ENCODE measurements around the gene GALNTL6. TPM values are rescaled to one million over a fixed set of nuclear protein-coding genes. Genes with fewer than 3 reads are reported as not detected.

Gene GALNTL6
- total and polyA plus RNA-seq, 2 donors (not counting 1 experiment from before 2014, with no cell fraction given): 0.99 to 1.1 TPM

DNA sequence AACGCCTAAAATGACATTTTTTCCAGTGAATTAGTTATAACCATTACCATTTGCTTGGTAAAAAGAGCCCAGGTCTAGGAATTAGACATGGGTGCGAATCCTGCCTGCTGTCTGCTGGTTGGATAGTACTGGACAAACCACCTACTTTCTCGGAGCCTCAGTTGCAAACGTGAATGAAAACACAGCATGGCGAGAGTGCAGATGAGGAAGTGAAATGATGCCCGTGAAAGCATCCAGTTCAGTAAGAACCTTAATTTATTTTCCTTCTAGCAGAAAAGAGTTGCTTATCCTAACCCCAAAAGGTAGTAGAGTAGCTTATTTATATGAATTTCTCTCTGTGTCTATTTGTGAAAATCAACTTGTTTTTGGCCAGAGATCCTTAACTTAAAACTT is 1184.0 kb downstream of the GALNTL6 start:
- CTCF ChIA-PET: no interaction called here

DNA sequence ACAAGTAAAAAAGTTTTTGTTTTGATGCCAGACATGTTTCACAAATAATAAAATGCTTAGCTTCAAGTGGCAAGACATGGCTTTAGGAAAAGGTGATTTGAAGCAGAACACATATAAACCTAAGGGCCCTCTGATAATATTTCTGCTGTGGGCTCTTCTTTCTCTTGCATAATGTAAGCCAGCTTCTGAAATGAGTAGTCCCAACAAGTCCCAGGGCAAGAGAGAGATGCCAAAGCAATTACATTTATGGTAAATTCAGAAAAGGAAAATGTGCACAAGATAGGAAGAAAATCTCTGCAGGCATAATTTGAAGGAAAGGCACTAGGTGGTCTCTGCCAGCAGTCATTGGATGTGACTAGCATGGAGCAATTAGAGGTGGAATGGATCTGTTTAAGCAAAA is 1184.7 kb downstream of the GALNTL6 start:
- H3K4me2 ChIP-seq (replicated peaks; ENCODE audit: low read depth, low read length, poor library complexity, severe bottlenecking): no peak overlapping the region

More for the DNA sequence above, 1184.0 kb downstream of the GALNTL6 start:
- TF ChIP-seq, protein P1, sequence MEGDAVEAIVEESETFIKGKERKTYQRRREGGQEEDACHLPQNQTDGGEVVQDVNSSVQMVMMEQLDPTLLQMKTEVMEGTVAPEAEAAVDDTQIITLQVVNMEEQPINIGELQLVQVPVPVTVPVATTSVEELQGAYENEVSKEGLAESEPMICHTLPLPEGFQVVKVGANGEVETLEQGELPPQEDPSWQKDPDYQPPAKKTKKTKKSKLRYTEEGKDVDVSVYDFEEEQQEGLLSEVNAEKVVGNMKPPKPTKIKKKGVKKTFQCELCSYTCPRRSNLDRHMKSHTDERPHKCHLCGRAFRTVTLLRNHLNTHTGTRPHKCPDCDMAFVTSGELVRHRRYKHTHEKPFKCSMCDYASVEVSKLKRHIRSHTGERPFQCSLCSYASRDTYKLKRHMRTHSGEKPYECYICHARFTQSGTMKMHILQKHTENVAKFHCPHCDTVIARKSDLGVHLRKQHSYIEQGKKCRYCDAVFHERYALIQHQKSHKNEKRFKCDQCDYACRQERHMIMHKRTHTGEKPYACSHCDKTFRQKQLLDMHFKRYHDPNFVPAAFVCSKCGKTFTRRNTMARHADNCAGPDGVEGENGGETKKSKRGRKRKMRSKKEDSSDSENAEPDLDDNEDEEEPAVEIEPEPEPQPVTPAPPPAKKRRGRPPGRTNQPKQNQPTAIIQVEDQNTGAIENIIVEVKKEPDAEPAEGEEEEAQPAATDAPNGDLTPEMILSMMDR (IDR thresholded peaks at IDR 0.05): no peak
- no peak for TF ChIP-seq EZH2 (IDR thresholded peaks at IDR 0.05; ENCODE audit: borderline replicate concordance, insufficient read depth, low read depth, low read length, poor library complexity, severe bottlenecking)
- ATAC-seq (ENCODE audit: low read depth): no peak
- Mint-ChIP-seq H3K27ac (no peak overlapping the region), H3K4me1 (no peaks in the 10 kb centered on the region), H3K9me3 (ENCODE audit: insufficient read depth) (no peaks in the 10 kb centered on the region), H3K4me3 (no peak overlapping the region), H3K27me3 (peaks cover 10% of the 10 kb centered on the region)
- POLR2A ChIA-PET: no interaction called here
- Histone ChIP-seq H3K9me3 (ENCODE audit: control extremely low read depth in 1 of 3, control insufficient read depth in 2 of 3, insufficient read depth in 1 of 3, low read length in 2 of 3) (no peaks in the 10 kb centered on the region), H3K4me2 (replicated peaks; ENCODE audit: low read depth, low read length, poor library complexity, severe bottlenecking) (no peak overlapping the region), H3K79me2 (ENCODE audit: control insufficient read depth, insufficient read depth, low read length) (no peaks in the 10 kb centered on the region), H3K27ac (ENCODE audit: low read length in 2 of 2) (no peak overlapping the region), H3K27me3 (replicated peaks in 1 of 4; ENCODE audit: control extremely low read depth in 1 of 4, control insufficient read depth in 3 of 4, insufficient read depth in 4 of 4, low read length in 3 of 4) (peaks cover 0 to 3% (median 0%) of the 10 kb centered on the region in 4 experiments), H3K36me3 (replicated peaks in 1 of 2; ENCODE audit: control extremely low read depth in 1 of 2, control insufficient read depth in 1 of 2, extremely low read depth in 1 of 2, insufficient read depth in 2 of 2, low read length in 1 of 2) (no peaks in the 10 kb centered on the region), H3K4me3 (ENCODE audit: control extremely low read depth in 1 of 5, extremely low read depth in 1 of 5, insufficient read depth in 1 of 5, low read depth in 2 of 5, low read length in 4 of 5) (no peak overlapping the region), H3K9ac (ENCODE audit: low read length) (no peak overlapping the region), H3K4me1 (ENCODE audit: control insufficient read depth in 2 of 2, insufficient read depth in 2 of 2, low read length in 2 of 2) (no peaks in the 10 kb centered on the region), H2AFZ (ENCODE audit: insufficient read depth, low read depth, low read length, poor library complexity, severe bottlenecking) (no peak overlapping the region), H4K20me1 (ENCODE audit: control insufficient read depth, insufficient read depth, low read length, poor library complexity, severe bottlenecking) (no peaks in the 10 kb centered on the region)
- intact Hi-C loops (cut with micrococcal nuclease): no loop called here
- WGBS (ENCODE audit: insufficient coverage): 93% methylated on average over 2 of the region's 6 CpGs
- no peak for DNase-seq

More for the DNA sequence above, 1184.7 kb downstream of the GALNTL6 start:
- DNase-seq: no peak
- no peaks in the 10 kb centered on the region for H3K4me1 ChIP-seq (ENCODE audit: control insufficient read depth in 2 of 2, insufficient read depth in 2 of 2, low read length in 2 of 2)
- H3K79me2 ChIP-seq (ENCODE audit: control insufficient read depth, insufficient read depth, low read length): no peaks in the 10 kb centered on the region
- Mint-ChIP-seq H3K27me3 (peaks cover 7% of the 10 kb centered on the region), H3K27ac (no peak overlapping the region), H3K9me3 (ENCODE audit: insufficient read depth) (no peaks in the 10 kb centered on the region), H3K4me1 (no peaks in the 10 kb centered on the region), H3K4me3 (no peak overlapping the region)
- H3K27ac ChIP-seq (ENCODE audit: low read length in 2 of 2): no peak overlapping the region
- ATAC-seq (ENCODE audit: low read depth): no peak
- TF ChIP-seq, protein P1 (IDR thresholded peaks at IDR 0.05): no peak
- no peak for TF ChIP-seq EZH2 (IDR thresholded peaks at IDR 0.05; ENCODE audit: borderline replicate concordance, insufficient read depth, low read depth, low read length, poor library complexity, severe bottlenecking)
- no peaks in the 10 kb centered on the region for H3K36me3 ChIP-seq (replicated peaks in 1 of 2; ENCODE audit: control extremely low read depth in 1 of 2, control insufficient read depth in 1 of 2, extremely low read depth in 1 of 2, insufficient read depth in 2 of 2, low read length in 1 of 2)
- no peak overlapping the region for H2AFZ ChIP-seq (ENCODE audit: insufficient read depth, low read depth, low read length, poor library complexity, severe bottlenecking)
- peaks cover 0 to 3% (median 0%) of the 10 kb centered on the region in 4 experiments for H3K27me3 ChIP-seq (replicated peaks in 1 of 4; ENCODE audit: control extremely low read depth in 1 of 4, control insufficient read depth in 3 of 4, insufficient read depth in 4 of 4, low read length in 3 of 4)
- H3K9ac ChIP-seq (ENCODE audit: low read length): no peak overlapping the region
- CTCF ChIA-PET: no interaction called here
- POLR2A ChIA-PET: no interaction called here
- no peak overlapping the region for H3K4me3 ChIP-seq (ENCODE audit: control extremely low read depth in 1 of 5, extremely low read depth in 1 of 5, insufficient read depth in 1 of 5, low read depth in 2 of 5, low read length in 4 of 5)
- no peaks in the 10 kb centered on the region for H4K20me1 ChIP-seq (ENCODE audit: control insufficient read depth, insufficient read depth, low read length, poor library complexity, severe bottlenecking)
- intact Hi-C loops (cut with micrococcal nuclease): no loop called here
- no peaks in the 10 kb centered on the region for H3K9me3 ChIP-seq (ENCODE audit: control extremely low read depth in 1 of 3, control insufficient read depth in 2 of 3, insufficient read depth in 1 of 3, low read length in 2 of 3)
